GM19238 (cell line): ENCODE measurements around the gene CDYL.

ENCODE experiments used
- DNase-seq: peaks from one replicate; pipeline ENCODE4 v3.0.0; 2011; ENCODE audit warnings: low spot score; ENCODE audit not compliant: insufficient read length

Gene CDYL

GRCh38 chr6:4774296-4774695, 1.9 kb upstream of the CDYL start:
- DNase-seq, result no peak

- DNase-seq, result no peak
Measured at GRCh38 chr6:4774715-4775493, 1.3 kb upstream of the CDYL start.

DNA sequence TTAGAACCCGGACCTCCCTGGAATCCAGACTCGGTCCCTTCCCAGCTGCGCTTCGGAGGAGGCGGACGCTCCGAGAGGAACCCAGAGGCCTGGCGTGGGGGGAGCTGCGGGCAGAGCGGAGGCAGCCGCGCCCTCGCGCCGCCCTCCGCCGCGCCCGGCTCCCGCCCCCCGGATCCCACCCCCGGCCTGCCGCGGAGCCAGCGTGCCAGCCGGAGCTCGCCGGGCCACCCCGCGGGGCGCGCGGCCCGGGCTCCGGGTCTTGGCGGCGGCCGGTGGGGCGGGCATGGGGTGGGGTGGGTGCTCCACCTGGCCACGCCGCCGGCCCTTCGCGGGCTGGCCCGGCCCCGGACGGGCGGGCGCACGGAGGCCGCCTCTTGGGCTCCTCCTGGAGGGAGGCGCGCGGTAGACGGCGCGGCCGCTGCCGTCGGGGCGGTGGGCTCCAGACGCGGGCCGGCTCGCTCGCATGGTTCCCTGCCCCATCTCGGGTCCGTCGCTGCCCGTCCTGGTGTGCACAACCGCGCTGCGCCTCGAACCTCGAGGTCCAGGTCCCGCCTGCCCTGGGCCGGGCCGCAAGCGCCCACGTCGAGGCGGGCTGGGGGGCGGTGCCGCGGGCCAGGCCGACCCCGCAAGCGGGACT, 592 bp upstream of the CDYL start:
- peak; percentile 78 for DNase-seq

DNA sequence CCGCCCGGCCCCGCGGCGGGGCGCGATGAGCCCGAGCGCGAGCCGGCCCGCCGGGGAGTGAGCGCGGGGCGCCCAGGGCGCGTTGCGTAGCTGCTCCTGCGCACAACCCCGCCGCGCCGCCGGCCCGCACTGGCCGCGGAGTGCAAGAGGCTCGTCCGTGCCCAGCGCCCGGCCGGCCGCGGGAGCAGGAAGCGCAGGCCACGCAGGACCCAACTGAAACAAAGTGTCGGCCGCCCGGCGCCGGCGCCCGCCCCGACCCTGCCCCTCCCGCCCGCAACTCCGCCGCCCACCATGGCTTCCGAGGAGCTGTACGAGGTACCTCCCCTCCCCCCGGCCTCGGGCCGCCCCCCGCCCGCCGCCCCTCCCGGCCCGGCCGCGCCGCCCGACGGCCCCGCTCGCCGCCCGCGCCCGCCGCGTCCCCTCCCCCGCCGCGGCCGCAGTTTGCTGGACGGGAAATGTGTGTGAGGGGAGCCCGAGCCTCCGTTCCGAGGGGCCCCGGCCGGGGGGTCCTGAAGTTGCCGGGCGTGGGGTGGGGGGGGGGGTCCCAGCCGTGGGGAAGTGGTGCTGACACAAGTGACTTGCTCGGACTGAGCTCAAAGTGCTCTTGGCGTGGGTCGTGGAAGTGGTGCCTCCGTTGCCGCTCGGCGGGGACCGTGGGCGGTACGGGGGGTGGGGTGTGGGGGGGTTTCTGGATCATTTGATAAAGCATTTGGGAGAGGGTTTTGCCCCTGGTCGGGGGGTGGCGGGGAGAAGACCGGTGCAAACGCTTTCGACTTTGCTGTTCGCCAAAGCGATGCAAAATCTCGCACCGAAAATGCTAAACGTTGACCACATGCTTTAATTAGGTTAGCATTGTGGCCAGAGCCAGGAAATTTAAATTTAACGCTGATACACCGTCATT, 539 bp downstream of the CDYL start:
- peak; percentile 57 for DNase-seq

DNA sequence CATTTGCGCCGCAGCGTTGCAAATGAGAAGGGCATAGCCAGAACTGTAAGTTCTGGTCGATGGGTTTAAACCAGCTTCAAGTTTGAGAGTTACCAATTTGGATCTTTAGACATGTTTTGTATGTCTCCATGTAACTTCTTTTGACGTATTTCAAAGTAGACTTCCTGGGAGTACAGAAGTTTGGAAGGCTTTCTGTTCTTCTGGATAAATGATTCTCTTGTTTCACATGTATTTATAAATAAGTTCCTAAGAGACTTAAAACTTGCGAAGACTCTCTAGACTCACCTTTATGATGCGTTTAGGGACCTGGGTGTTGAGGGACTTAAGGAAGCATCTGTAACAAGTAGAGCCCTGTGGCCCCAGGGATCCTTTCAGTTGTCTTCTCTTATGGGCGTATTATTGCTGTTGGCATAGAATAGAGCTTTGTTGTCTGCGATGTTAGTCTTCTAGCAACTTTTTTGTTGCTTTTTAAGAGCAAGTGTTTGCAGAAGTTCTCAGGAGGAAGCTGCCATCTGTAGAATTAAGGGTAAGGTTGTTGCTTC, 1.3 kb downstream of the CDYL start:
- DNase-seq, result no peak

DNA sequence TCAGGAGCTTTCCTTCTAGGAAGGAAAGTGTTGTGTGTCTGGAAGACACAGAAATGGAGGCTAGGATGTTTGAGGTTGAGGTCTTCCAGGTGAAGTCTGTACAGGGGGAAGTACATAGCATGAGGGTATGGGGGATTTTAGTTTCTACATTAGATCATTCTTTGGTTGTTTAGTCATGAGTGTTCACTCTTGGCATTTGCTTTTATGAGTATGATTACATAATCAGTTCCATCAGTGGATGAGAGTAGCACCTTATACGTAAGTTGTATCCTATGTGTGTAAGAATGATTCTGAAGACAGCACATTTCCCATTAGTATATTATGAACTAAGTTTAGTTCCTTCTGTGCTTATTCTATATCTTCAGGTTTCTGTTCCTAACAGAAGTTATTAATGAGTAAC, 1.9 kb downstream of the CDYL start:
- DNase-seq, result no peak

GRCh38 chr6:4780360-4780812, 4.2 kb downstream of the CDYL start:
- no peak for DNase-seq

DNA sequence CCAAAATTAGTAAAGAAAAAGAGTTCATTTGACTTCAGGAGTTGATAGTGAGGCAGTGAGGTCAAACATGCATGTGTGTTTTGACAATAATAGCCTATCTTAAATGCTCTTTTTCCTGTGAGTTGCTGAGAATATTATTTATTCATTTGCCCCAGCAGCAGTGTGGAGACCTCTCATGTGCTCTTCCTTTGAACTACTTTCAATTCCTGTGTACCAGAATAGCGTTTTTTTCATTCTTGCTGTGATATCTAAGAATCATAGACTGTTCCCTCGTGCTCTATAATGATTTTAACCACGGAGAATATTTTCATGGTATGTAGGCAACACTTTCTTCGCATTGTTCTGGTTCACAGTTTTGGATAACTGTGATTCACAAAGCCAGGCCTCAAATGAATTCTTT, 5.2 kb downstream of the CDYL start:
- no peak for DNase-seq

DNA sequence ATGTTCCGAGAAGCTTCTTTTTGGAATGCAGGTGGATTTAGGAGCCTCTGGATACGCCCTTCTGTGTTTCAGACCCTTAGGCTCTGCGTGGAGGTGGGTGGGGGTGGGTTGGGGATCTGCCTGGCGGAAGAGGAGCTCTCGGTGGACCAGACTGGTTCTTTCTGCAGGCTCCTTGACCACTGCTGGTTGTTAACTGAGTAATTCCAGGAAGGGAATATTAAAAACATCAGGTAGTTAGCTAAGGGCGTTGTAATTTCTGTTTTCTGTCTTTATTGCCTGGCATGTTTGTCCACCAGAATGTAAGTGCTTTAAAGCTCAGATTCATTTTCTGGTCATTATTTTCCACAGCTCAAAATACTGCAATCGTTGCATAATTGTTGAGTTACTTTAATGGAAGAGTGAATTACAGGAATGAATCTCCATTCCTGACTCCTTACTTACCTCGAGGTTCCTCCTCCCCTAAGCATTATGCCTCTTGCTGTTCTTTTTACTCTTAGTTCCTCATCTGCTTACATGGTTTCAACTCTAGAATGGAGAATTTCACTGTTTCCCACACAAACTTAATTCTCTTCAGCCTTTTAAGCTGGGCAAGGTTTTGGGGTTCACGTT, 5.9 kb downstream of the CDYL start:
- DNase-seq, result no peak

DNA sequence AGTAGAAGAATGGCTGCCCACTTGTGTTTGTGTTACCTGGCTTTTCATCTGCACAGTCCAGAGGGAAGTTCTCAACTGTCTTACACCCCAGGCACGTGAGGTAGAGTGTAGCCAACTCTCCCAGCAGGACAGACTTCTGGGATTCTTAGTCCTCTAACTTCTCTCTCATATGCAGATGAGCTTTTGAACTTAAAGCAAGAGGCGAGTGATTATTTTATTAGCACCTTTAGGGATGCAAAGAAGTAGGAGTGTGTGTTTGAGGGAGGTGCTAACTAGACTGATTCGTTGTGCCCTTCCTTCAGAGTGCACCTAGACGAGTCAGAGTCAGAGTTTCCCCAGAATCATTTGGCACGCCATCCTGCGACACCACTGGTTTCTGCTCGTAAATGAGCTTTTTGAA, 10.8 kb downstream of the CDYL start:
- no peak for DNase-seq

DNA sequence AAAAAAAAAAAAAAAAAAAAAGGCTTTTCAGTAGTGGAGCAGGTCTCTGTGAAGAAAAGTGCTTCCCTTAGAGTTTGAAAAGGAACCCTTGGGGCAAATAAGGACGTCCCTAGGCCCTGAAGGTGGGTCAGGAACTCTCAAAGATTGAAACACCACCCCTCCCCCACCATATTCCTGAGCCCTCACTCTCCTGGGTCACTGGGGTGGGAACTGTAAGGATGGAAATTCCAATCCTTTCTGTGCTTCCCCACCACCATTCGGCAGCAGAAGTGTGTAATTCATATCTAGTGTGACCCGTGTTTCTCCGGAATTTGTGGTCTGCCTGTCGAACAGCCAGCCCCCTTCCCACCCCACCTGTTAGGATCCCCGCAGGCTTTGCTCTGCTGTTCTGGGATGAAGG, 12.3 kb downstream of the CDYL start:
- no peak for DNase-seq

- peak; percentile 51 for DNase-seq
Measured at GRCh38 chr6:4788953-4789584, 12.9 kb downstream of the CDYL start.

DNA sequence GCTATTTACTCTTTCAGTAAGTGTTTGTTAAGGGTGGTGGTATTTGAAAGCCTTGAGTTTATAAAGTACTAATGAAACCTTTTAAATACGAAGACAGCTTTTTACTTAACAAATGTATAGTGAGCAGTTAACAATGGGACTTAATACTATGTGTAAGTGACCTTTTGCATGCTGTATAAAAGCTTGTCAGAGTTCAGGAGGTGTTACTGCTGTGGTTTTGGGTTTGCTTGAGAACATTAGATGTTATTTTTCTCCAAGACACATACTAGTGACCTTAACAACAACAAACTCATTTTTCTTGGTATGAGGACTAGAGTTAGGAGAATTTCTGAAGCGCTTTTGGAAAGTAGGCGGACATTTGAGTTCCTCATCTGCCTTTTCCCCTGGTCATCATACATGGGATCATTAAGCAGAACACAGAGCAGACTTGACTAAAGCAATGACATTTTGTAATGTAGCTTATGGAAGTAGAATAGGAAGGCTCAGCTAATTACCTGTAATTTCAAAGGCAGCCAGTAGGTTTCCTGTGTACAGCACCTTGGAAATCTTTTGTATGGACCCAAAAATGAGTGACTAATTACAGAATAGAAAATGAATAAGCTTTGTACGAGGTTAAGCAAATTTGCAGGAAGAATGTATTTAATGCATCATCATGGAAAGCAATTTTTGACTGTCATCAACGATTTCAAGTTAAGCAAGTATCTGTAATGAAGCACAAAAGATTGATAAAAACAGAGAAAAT, 14.1 kb downstream of the CDYL start:
- no peak for DNase-seq

DNA sequence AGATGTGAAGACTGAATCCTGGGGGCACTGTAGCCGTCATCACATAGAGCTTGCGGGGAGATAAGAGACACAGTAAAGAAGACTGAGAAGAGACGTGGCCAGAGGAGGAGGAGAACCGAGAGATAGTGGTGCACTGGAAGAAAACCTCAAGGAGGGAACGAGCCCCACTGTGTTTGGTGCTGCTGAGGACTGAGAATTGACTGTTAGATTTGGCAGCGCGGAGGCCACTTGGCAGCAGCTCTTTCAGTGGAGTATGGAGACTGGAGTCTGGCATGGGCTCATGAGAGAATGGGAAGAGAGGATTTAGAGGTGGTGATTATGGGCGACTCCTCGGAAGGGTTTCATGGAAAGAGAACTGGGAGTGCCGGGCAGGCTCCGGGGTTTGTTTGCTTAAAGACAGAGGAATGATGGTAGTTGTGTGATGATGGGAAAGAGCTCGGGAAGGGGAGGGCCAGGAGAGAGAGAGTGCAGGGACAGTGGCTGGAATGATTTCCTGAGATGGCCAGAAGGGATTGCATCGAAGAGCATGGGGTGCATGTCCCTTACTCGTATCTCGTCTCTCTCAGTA, 18.0 kb downstream of the CDYL start:
- DNase-seq, result no peak

GRCh38 chr6:4797587-4797986, 21.4 kb downstream of the CDYL start:
- DNase-seq, result no peak

- no peak for DNase-seq
Measured at GRCh38 chr6:4799912-4800311, 23.7 kb downstream of the CDYL start.

DNA sequence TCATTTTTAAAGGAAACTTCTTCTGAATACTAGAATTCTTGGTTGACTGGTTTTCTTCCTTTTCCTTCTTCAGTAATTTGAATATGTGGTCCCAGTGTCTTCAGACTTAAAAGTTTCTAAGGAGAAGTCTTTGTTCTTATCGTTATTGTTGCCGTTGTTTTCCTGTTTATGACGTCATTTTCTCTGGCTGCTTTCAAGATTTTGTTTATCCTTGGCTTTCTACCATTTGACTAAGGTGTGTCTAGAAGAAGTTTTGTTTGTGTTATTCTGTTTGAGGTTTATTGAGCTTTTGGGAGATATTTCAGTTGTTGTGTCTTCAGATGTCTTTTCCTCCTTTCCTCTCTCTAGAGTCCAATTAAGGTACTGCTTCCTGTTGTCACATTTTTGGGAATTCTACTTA, 24.5 kb downstream of the CDYL start:
- no peak for DNase-seq

DNA sequence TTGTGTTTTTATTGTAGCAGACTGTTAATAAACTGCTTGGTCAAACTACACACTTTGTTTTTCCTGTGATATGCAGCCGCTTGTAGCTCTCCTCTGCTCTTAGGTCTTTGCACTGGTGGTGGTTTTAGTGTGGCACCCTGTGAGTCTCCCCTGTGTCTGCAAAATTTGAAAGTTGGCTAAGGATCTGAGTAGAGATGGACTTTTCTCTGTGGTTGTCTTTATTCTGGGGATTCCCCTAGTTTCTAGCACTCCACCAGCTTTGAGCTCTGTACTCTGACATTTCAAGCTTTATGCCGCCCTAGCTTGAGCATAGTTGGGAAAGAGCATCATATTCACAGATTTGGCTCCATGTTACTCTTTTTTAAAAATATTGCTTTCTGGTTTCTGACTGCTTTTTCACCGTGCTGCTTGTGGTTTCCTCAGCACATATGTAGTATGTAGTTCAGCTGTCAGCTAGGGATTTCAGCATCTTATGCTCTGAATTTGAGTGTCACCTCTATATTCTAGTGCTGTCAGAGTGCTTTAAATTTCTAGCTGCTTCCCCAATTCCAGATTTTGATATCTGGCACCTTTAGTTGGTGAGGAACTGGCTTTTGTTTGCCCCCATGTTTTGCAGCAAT, 25.4 kb downstream of the CDYL start:
- DNase-seq, result no peak

GRCh38 chr6:4802312-4802935, 26.2 kb downstream of the CDYL start:
- peak; percentile 36 for DNase-seq
